Choroid plexus epithelial cell (primary cell): ENCODE data around the gene SNRPE.

Experiments
- DNase-seq: peaks from one replicate; pipeline ENCODE4 v3.0.0-alpha.2; 2010; ENCODE audit warnings: low read depth
- H3K4me3 ChIP-seq: 2 replicates; pipeline ENCODE4 v1.5.1; 2011; ENCODE audit warnings: low read depth, mild to moderate bottlenecking, control low read depth, low read length, moderate library complexity
- TF ChIP-seq, protein P1 (sequence below): conservative IDR thresholded peaks from 2 replicates; pipeline ENCODE4 v1.5.1; 2011; ENCODE audit warnings: low read depth, mild to moderate bottlenecking, control low read depth, inconsistent platforms, low read length, moderate library complexity

SNRPE gene

DNA sequence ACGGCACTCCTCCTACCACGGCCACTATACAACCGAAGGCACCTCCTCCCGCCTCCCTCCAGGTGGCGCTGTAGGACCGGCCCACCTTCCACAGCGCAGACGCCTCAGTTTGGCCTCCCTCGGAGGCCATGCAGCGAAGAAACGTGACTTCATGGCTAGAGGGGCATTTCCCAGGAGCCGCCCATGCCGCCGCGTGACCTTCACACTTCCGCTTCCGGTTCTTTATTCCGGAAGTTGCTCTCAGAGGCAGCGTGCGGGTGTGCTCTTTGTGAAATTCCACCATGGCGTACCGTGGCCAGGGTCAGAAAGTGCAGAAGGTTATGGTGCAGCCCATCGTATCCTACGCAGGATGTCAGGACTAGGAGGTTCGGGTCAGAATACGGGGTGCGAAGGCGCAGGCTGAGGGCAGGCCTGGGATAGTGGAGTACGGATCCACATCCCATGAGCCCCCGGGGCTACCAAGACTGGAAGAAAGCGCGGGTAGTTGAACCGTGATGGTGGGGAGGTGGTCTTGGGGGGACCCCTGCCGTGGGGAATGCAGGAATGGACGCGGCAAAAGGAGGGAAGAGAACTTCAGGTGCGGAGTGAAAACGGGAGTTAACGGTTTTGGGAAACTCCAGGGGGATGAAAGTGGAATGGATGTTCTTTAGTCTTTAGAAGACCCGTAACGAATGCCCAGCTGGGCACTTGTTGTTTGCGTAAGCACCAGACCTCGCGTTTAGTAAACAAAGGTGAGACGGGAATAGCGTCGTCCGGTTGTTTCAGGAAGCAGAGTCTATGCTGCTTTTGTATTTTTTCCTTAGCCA, at the start of gene SNRPE:
Gene SNRPE, plus strand, starts transcription at position 221 of the 806 bp plus-strand sequence. Its CDS starts 61 bp downstream, at position 282.
- peak within 1 kb of the TSS; percentile 97 for H3K4me3 ChIP-seq
- TF ChIP-seq, protein P1, sequence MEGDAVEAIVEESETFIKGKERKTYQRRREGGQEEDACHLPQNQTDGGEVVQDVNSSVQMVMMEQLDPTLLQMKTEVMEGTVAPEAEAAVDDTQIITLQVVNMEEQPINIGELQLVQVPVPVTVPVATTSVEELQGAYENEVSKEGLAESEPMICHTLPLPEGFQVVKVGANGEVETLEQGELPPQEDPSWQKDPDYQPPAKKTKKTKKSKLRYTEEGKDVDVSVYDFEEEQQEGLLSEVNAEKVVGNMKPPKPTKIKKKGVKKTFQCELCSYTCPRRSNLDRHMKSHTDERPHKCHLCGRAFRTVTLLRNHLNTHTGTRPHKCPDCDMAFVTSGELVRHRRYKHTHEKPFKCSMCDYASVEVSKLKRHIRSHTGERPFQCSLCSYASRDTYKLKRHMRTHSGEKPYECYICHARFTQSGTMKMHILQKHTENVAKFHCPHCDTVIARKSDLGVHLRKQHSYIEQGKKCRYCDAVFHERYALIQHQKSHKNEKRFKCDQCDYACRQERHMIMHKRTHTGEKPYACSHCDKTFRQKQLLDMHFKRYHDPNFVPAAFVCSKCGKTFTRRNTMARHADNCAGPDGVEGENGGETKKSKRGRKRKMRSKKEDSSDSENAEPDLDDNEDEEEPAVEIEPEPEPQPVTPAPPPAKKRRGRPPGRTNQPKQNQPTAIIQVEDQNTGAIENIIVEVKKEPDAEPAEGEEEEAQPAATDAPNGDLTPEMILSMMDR: peak; percentile 91
- DNase-seq: peak; percentile 99

- DNase-seq: no peak
- TF ChIP-seq, protein P1: no peak
- no peak overlapping the region for H3K4me3 ChIP-seq
Observed at GRCh38 chr1:203813581-203814341, 47.6 kb upstream of the SNRPE start.

GRCh38 chr1:203818399-203818798, 43.0 kb upstream of the SNRPE start:
- no peak overlapping the region for H3K4me3 ChIP-seq
- TF ChIP-seq, protein P1: no peak
- no peak for DNase-seq

DNA sequence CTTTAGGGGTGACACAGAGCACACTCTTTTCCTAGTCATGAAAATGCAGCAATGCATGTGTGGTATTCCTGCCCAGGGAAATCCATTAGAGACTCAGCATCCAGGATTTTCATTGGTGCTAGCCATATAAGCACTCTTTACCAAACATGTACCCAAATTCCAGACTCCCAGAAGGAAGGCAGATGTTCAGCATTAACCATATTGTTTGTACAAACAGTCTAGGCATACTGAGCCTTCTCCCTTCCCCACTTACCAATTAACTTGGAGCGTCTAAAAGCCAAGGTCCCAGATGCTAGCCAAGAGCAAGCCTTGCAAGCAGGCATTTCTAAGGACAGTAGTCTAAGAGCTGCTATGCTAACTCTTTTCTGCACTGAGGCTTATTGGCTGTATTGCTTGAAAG, 38.1 kb upstream of the SNRPE start:
- DNase-seq: no peak
- TF ChIP-seq, protein P1: no peak
- no peak overlapping the region for H3K4me3 ChIP-seq

DNA sequence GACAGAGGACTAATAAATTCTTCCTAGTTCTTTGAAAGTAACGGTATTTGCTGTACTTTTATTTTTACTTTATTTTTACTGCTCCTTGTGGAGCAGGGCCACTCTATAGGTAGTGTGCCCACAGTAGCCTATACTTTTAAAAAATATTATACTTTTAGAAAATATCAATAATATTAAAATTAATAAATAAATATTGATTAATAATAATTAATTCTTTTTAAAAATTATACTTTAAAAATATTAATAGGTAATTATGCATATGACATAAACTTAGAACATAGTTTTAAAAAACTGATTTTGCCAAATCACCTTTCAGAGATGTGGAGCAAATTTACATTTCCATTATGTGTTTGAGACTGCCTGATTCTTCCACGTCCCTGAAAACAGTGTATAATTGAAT, 35.2 kb upstream of the SNRPE start:
- no peak for DNase-seq
- TF ChIP-seq, protein P1: no peak
- no peak overlapping the region for H3K4me3 ChIP-seq

DNA sequence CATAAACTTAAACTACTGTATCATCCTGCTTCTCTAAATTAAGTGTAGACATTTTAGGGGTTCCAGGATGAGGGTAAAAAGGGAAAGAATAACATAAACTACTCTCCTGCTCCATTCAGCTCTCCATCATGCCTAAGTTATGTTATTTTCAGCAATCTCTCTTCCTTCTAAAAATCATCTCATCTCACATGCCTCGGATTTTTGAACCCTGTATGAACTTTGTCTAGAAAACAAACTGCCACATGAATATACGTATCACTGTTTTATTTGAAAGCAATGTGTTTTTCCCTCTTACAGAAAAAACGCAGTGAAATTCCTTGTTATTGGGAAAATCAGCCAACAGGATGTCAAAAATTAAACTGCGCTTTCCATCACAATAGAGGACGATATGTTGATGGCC, 33.4 kb upstream of the SNRPE start:
- TF ChIP-seq, protein P1: no peak
- no peak overlapping the region for H3K4me3 ChIP-seq
- peak; percentile 64 for DNase-seq
